ENCODE results near the gene LGI4. TPM values are rescaled to one million over a fixed set of nuclear protein-coding genes. Genes with fewer than 3 reads are reported as not detected.
"Not testable (repeated sequence)": the region's sequence is repeated elsewhere in the genome, so short reads cannot be mapped to it uniquely, and the experiment has no call there.

LGI4 gene
- total RNA-seq, 1 donor = 0.72 TPM

- H2AFZ ChIP-seq (ENCODE audit: low read length) = peak overlapping the region; percentile 79
- TF ChIP-seq CTCF (IDR thresholded peaks at IDR 0.05; ENCODE audit: extremely low read depth, low read depth, low read length) = peak; percentile 53
- peaks cover 12% of the 10 kb centered on the region for H3K36me3 ChIP-seq (ENCODE audit: insufficient read depth, low read length)
- peak; percentile 90 for DNase-seq (ENCODE audit: insufficient read length, low spot score, missing footprints)
- H3K79me2 ChIP-seq (ENCODE audit: insufficient read depth, low read length) = peaks cover 22% of the 10 kb centered on the region
- no peak overlapping the region for H3K27ac ChIP-seq (ENCODE audit: low read depth, low read length)
- peak overlapping the region; percentile 89 for H3K4me3 ChIP-seq (ENCODE audit: insufficient read depth, low read length)
- H3K4me2 ChIP-seq (ENCODE audit: insufficient read depth, low read length) = peak overlapping the region; percentile 77
- peaks cover 2% of the 10 kb centered on the region for H3K27me3 ChIP-seq (ENCODE audit: insufficient read depth, low read length)
- H4K20me1 ChIP-seq (ENCODE audit: insufficient read depth, low read length) = no peaks in the 10 kb centered on the region
- no peaks in the 10 kb centered on the region for H3K9me3 ChIP-seq (ENCODE audit: low read depth, low read length)
- H3K4me1 ChIP-seq (ENCODE audit: insufficient read depth, low read length) = peaks cover 13% of the 10 kb centered on the region
These were observed 19.1 kb upstream of the LGI4 start for GRCh38 chr19:35153701-35154524.

- not testable (repeated sequence) for H3K4me3 ChIP-seq (ENCODE audit: insufficient read depth, low read length); H3K27ac ChIP-seq (ENCODE audit: low read depth, low read length); H3K9me3 ChIP-seq (ENCODE audit: low read depth, low read length); H2AFZ ChIP-seq (ENCODE audit: low read length); H4K20me1 ChIP-seq (ENCODE audit: insufficient read depth, low read length); H3K36me3 ChIP-seq (ENCODE audit: insufficient read depth, low read length); H3K27me3 ChIP-seq (ENCODE audit: insufficient read depth, low read length)
- DNase-seq (ENCODE audit: insufficient read length, low spot score, missing footprints) = peak; percentile 56
- Histone ChIP-seq H3K4me1 (ENCODE audit: insufficient read depth, low read length) (peaks cover 13% of the 10 kb centered on the region), H3K79me2 (ENCODE audit: insufficient read depth, low read length) (peaks cover 22% of the 10 kb centered on the region), H3K4me2 (ENCODE audit: insufficient read depth, low read length) (peak overlapping the region; percentile 77)
These were observed 18.3 kb upstream of the LGI4 start for GRCh38 chr19:35153129-35153522.

GRCh38 chr19:35151273-35152065, 16.6 kb upstream of the LGI4 start:
- no peak overlapping the region for H3K27ac ChIP-seq (ENCODE audit: low read depth, low read length)
- peaks cover 13% of the 10 kb centered on the region for H3K4me1 ChIP-seq (ENCODE audit: insufficient read depth, low read length)
- no peaks in the 10 kb centered on the region for H3K9me3 ChIP-seq (ENCODE audit: low read depth, low read length)
- no peak overlapping the region for H3K4me3 ChIP-seq (ENCODE audit: insufficient read depth, low read length)
- H2AFZ ChIP-seq (ENCODE audit: low read length) = no peak overlapping the region
- peak; percentile 46 for DNase-seq (ENCODE audit: insufficient read length, low spot score, missing footprints)
- peaks cover 2% of the 10 kb centered on the region for H3K27me3 ChIP-seq (ENCODE audit: insufficient read depth, low read length)
- TF ChIP-seq CTCF (IDR thresholded peaks at IDR 0.05; ENCODE audit: extremely low read depth, low read depth, low read length) = no peak
- H4K20me1 ChIP-seq (ENCODE audit: insufficient read depth, low read length) = no peaks in the 10 kb centered on the region
- peaks cover 19% of the 10 kb centered on the region for H3K79me2 ChIP-seq (ENCODE audit: insufficient read depth, low read length)
- H3K4me2 ChIP-seq (ENCODE audit: insufficient read depth, low read length) = no peak overlapping the region
- H3K36me3 ChIP-seq (ENCODE audit: insufficient read depth, low read length) = no peaks in the 10 kb centered on the region

- no peaks in the 10 kb centered on the region for H4K20me1 ChIP-seq (ENCODE audit: insufficient read depth, low read length)
- no peaks in the 10 kb centered on the region for H3K36me3 ChIP-seq (ENCODE audit: insufficient read depth, low read length)
- peaks cover 2% of the 10 kb centered on the region for H3K27me3 ChIP-seq (ENCODE audit: insufficient read depth, low read length)
- no peak overlapping the region for H3K4me3 ChIP-seq (ENCODE audit: insufficient read depth, low read length)
- peaks cover 13% of the 10 kb centered on the region for H3K4me1 ChIP-seq (ENCODE audit: insufficient read depth, low read length)
- H3K9me3 ChIP-seq (ENCODE audit: low read depth, low read length) = no peaks in the 10 kb centered on the region
- H3K79me2 ChIP-seq (ENCODE audit: insufficient read depth, low read length) = peaks cover 9% of the 10 kb centered on the region
- DNase-seq (ENCODE audit: insufficient read length, low spot score, missing footprints) = no peak
- no peak overlapping the region for H3K27ac ChIP-seq (ENCODE audit: low read depth, low read length)
- no peak for TF ChIP-seq CTCF (IDR thresholded peaks at IDR 0.05; ENCODE audit: extremely low read depth, low read depth, low read length)
- no peak overlapping the region for H2AFZ ChIP-seq (ENCODE audit: low read length)
- no peak overlapping the region for H3K4me2 ChIP-seq (ENCODE audit: insufficient read depth, low read length)
These were observed 15.6 kb upstream of the LGI4 start for GRCh38 chr19:35150445-35150844.

Measured in osteoblast (primary cell).